ENCODE measurements around the gene EFNB2. TPM values are rescaled to one million over a fixed set of nuclear protein-coding genes. Genes with fewer than 3 reads are reported as not detected.
A peak's percentile ranks its signal among the peaks of the same experiment; 100 is the strongest.

The EFNB2 gene
- total RNA-seq, 1 donor from 2014 or later = 79.4 TPM

DNA sequence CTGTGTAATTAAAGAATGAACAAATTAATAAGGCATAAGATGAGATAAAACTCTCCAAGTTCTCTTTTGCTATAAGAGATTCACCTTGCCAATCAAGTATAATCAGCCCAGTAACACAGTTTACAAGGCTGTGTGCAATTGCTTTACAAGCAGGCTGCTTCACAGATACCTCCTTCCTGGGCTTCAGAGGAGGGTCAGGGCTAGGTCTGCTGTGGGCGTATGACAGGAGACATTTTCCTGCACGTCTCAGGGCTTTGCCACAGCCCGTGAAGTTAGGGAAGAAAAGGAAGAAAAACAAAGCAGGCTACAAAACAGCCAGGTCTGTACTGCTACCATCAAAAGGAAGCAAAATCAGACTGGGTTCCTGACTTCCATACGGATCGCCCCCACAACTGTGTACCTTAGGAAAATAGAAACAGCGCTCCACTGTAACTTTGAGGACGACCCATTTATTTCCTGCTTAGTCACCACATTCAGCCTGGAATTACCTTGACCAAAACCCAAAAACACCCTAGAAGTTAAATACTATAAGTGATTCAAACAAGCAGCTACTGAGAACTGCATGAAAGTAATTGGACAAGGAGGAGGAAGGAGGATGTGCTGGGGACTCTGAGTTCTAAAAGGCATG lies 12.4 kb downstream of the EFNB2 start:
- no peaks in the 10 kb centered on the region for H3K9me3 Mint-ChIP-seq
- H3K4me3 Mint-ChIP-seq = peak overlapping the region; percentile 29
- TF ChIP-seq, protein P1, sequence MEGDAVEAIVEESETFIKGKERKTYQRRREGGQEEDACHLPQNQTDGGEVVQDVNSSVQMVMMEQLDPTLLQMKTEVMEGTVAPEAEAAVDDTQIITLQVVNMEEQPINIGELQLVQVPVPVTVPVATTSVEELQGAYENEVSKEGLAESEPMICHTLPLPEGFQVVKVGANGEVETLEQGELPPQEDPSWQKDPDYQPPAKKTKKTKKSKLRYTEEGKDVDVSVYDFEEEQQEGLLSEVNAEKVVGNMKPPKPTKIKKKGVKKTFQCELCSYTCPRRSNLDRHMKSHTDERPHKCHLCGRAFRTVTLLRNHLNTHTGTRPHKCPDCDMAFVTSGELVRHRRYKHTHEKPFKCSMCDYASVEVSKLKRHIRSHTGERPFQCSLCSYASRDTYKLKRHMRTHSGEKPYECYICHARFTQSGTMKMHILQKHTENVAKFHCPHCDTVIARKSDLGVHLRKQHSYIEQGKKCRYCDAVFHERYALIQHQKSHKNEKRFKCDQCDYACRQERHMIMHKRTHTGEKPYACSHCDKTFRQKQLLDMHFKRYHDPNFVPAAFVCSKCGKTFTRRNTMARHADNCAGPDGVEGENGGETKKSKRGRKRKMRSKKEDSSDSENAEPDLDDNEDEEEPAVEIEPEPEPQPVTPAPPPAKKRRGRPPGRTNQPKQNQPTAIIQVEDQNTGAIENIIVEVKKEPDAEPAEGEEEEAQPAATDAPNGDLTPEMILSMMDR (conservative IDR thresholded peaks at IDR 0.05) = no peak
- H3K27ac Mint-ChIP-seq (ENCODE audit: unreplicated experiment) = peak overlapping the region; percentile 39
- no peak for DNase-seq (ENCODE audit: low read depth, low spot score)
- peaks cover 89% of the 10 kb centered on the region for H3K4me1 Mint-ChIP-seq
- no peaks in the 10 kb centered on the region for H3K27me3 Mint-ChIP-seq (ENCODE audit: low read depth)
- peaks cover 9% of the 10 kb centered on the region for H3K36me3 Mint-ChIP-seq (ENCODE audit: low read depth)

DNA sequence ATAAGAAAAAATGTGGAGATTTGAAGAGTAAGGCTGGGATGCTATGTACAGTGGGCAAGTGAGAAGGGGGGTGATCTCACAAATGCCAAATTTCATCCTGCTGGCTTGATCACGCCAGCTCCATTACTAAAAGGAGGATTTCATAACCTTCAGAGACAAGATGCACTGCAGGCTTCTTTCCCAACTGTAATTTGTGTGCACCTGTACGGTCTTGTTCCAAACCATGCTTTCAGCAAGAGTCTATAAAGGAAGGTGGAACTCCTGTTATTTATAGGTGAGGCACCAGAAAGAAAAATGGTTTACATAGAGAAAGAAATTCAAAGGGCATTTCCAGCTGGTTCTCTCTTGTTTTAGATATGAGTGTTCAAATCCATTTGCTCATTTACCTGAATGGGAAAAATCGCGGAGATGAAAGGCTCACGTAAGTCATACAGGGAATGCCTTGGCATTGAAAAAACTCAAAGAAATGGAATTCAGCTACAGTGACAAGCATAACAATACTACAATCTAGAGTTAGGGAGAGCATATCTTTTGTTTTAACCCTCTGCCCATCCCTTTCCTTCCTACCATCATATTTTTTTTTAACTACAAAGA lies 13.3 kb downstream of the EFNB2 start:
- no peak overlapping the region for H3K4me3 Mint-ChIP-seq
- TF ChIP-seq, protein P1 (conservative IDR thresholded peaks at IDR 0.05) = no peak
- DNase-seq (ENCODE audit: low read depth, low spot score) = no peak
- no peak overlapping the region for H3K27ac Mint-ChIP-seq (ENCODE audit: unreplicated experiment)
- H3K4me1 Mint-ChIP-seq = peaks cover 84% of the 10 kb centered on the region
- no peaks in the 10 kb centered on the region for H3K9me3 Mint-ChIP-seq
- peaks cover 9% of the 10 kb centered on the region for H3K36me3 Mint-ChIP-seq (ENCODE audit: low read depth)
- no peaks in the 10 kb centered on the region for H3K27me3 Mint-ChIP-seq (ENCODE audit: low read depth)

DNA sequence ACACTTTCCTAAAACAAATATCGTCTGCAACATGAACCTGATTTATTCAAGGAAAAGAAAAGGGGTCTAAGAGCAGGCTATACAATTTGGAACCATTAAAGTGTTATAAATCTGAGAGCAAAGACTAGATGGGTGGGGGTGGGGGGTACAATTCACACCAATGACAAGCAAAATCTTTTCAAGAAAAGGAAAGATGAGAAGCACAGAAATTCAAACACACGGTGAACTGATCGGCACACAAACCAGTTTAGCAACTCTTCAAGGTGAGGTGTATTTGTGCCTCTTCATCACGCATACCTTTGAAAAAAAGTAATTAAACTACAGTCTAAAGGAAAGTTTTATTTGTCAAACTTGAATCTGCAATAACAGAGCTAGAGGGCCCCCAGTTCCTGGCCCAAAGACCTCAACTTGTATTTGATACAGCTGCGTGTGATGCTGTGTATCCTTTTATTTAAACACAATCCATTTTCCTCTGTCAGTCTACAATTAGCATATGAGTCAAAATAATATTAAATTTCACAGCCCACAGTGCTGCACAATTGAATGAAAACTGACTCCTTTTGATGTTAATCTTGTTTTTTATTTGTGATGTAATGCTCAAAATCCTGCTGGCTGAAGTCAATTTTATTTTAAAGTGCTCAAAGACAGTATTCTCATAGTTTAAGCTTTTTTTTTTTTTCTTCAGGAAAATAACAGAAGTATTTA lies 14.2 kb downstream of the EFNB2 start:
- peaks cover 84% of the 10 kb centered on the region for H3K4me1 Mint-ChIP-seq

DNA sequence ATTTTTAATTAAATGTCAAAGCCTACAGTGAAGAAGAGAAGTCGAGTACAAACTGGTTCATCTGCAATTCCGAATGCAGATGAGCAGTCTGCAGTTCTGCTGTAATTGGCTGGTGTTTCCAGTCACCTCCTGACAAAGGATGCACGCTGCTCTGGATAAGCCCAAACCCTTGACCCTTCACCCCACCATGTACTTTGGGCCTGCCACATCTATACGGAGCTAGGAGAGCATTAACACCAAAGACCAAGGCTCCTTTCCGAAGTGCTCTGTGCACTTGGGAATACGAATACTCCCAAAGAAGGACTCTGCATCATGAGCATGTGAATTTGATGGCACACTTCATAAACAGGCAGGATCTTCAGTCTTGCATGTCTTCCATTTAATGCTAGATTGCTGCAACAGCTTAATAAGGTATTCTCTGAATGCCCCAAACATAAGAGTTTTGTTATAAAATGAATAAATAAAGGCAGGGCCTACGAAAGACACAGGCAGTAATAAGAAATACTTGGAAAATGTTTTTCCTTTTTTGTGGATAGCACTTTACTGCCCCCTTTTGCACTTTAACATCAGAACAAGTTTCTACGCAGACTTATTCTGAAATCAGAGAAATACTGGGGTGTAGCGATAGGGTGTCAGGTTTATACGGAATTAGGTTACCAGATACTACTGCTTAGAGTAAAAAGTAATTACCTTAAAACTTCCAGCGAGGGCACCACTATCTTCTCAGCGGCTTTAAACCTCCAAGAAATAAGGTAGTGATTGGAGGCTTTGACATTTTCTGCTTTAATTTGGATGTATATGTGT lies 15.0 kb downstream of the EFNB2 start:
- H3K4me1 Mint-ChIP-seq = peaks cover 84% of the 10 kb centered on the region
- no peaks in the 10 kb centered on the region for H3K27me3 Mint-ChIP-seq (ENCODE audit: low read depth)
- peak overlapping the region; percentile 34 for H3K4me3 Mint-ChIP-seq
- no peak overlapping the region for H3K27ac Mint-ChIP-seq (ENCODE audit: unreplicated experiment)
- TF ChIP-seq, protein P1 (conservative IDR thresholded peaks at IDR 0.05) = peak; percentile 57
- H3K36me3 Mint-ChIP-seq (ENCODE audit: low read depth) = peaks cover 10% of the 10 kb centered on the region
- no peak for DNase-seq (ENCODE audit: low read depth, low spot score)
- no peaks in the 10 kb centered on the region for H3K9me3 Mint-ChIP-seq

More for the DNA sequence above, 14.2 kb downstream of the EFNB2 start:
- Mint-ChIP-seq H3K36me3 (ENCODE audit: low read depth) (peaks cover 10% of the 10 kb centered on the region), H3K4me3 (no peak overlapping the region), H3K9me3 (no peaks in the 10 kb centered on the region), H3K27ac (ENCODE audit: unreplicated experiment) (no peak overlapping the region), H3K27me3 (ENCODE audit: low read depth) (no peaks in the 10 kb centered on the region)
- TF ChIP-seq, protein P1 (conservative IDR thresholded peaks at IDR 0.05) = no peak
- no peak for DNase-seq (ENCODE audit: low read depth, low spot score)

DNA sequence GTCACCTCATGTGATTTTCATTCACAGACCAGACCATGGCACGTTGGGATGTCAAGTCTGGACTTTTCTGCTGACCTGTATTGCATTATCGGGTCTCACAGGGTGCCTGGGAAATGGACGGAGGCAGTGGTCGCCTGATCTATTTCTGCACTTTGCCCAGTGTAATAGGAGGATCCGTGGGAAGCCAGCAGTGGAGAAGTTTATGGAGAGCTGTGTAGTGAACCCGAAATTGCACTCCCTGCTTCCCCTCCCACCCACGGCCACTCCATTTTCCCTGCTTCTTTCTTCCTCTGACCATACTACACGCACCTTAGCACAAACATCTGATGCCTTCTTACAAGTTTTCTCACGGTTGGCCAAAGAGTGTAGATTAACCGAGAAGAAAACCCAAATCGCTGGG lies 16.9 kb downstream of the EFNB2 start:
- Mint-ChIP-seq H3K9me3 (no peaks in the 10 kb centered on the region), H3K4me1 (peaks cover 85% of the 10 kb centered on the region), H3K36me3 (ENCODE audit: low read depth) (peaks cover 15% of the 10 kb centered on the region), H3K4me3 (no peak overlapping the region), H3K27ac (ENCODE audit: unreplicated experiment) (no peak overlapping the region), H3K27me3 (ENCODE audit: low read depth) (no peaks in the 10 kb centered on the region)
- TF ChIP-seq, protein P1 (conservative IDR thresholded peaks at IDR 0.05) = no peak
- no peak for DNase-seq (ENCODE audit: low read depth, low spot score)
